Measurements from ENCODE around the gene PCP4.

Gene PCP4

GRCh38 chr21:39927304-39927886 is 60.2 kb downstream of the PCP4 start:
- FAIRE-seq: no peak

- FAIRE-seq: no peak
These were observed 65.1 kb downstream of the PCP4 start for GRCh38 chr21:39932335-39932734.

- FAIRE-seq: no peak
These were observed 67.7 kb downstream of the PCP4 start for GRCh38 chr21:39934895-39935294.

GRCh38 chr21:39935716-39936115 is 68.5 kb downstream of the PCP4 start:
- no peak for FAIRE-seq

GRCh38 chr21:39938086-39938625 is 70.9 kb downstream of the PCP4 start:
- FAIRE-seq: no peak

- FAIRE-seq: no peak
These were observed 79.0 kb downstream of the PCP4 start for GRCh38 chr21:39946199-39946598.

- no peak for FAIRE-seq
These were observed 79.8 kb downstream of the PCP4 start for GRCh38 chr21:39947031-39947430.

GRCh38 chr21:39951183-39952101 is 84.2 kb downstream of the PCP4 start:
- FAIRE-seq: no peak

- FAIRE-seq: no peak
These were observed 85.0 kb downstream of the PCP4 start for GRCh38 chr21:39952265-39952664.

GRCh38 chr21:39954570-39954969 is 87.3 kb downstream of the PCP4 start:
- FAIRE-seq: no peak

- FAIRE-seq: no peak
These were observed 88.1 kb downstream of the PCP4 start for GRCh38 chr21:39955326-39955725.

GRCh38 chr21:39956586-39956985 is 89.3 kb downstream of the PCP4 start:
- FAIRE-seq: no peak

- no peak for FAIRE-seq
These were observed 91.5 kb downstream of the PCP4 start for GRCh38 chr21:39958731-39959130.

- no peak for FAIRE-seq
These were observed 94.0 kb downstream of the PCP4 start for GRCh38 chr21:39961251-39961650.

- no peak for FAIRE-seq
These were observed 97.8 kb downstream of the PCP4 start for GRCh38 chr21:39965026-39965425.

- FAIRE-seq: no peak
These were observed 99.5 kb downstream of the PCP4 start for GRCh38 chr21:39966786-39967185.

GRCh38 chr21:39968010-39968409 is 100.8 kb downstream of the PCP4 start:
- FAIRE-seq: no peak

GRCh38 chr21:39969691-39970364 is 102.6 kb downstream of the PCP4 start:
- no peak for FAIRE-seq

- FAIRE-seq: no peak
These were observed 104.7 kb downstream of the PCP4 start for GRCh38 chr21:39971956-39972355.

- FAIRE-seq: no peak
These were observed 105.2 kb downstream of the PCP4 start for GRCh38 chr21:39972471-39972870.

- FAIRE-seq: no peak
These were observed 105.9 kb downstream of the PCP4 start for GRCh38 chr21:39972976-39973770.

- no peak for FAIRE-seq
These were observed 109.6 kb downstream of the PCP4 start for GRCh38 chr21:39976800-39977199.

All from G401.6 (cell line).